Activated T-cell treated with anti-CD3 and anti-CD28 coated beads, Interleukin-2, amount 50 U/mL, for 4 hours (primary cell): Measurements from ENCODE around the gene TMEM134. TPM values are rescaled to one million over a fixed set of nuclear protein-coding genes. Genes with fewer than 3 reads are reported as not detected.
"Not testable (repeated sequence)": the region's sequence is repeated elsewhere in the genome, so short reads cannot be mapped to it uniquely, and the experiment has no call there.

ENCODE experiments used
- ATAC-seq, 2 donors: fragments of 200-7000 bp; cut with Tn5 transposase; one replicate each; pipeline ENCODE4 v1.10.0; 2021
- DNase-seq: peaks from one replicate; pipeline ENCODE4 v3.0.0-alpha.2; 2020
- H3K27me3 Mint-ChIP-seq: one replicate; pipeline ENCODE4 v1.8.0; 2021; ENCODE audit warnings: low read depth, mixed read lengths
- H3K36me3 Mint-ChIP-seq: one replicate; pipeline ENCODE4 v1.8.0; 2022; ENCODE audit warnings: mixed read lengths; ENCODE audit not compliant: insufficient read depth
- H3K4me1 Mint-ChIP-seq: one replicate; pipeline ENCODE4 v1.8.0; 2021; ENCODE audit warnings: low read depth, mixed read lengths
- H3K4me3 Mint-ChIP-seq: one replicate; pipeline ENCODE4 v1.8.0; 2021; ENCODE audit warnings: mild to moderate bottlenecking, moderate library complexity, mixed read lengths
- H3K9me3 Mint-ChIP-seq: one replicate; pipeline ENCODE4 v1.8.0; 2021; ENCODE audit warnings: mixed read lengths
- total RNA-seq, 3 donors: library from RNA; stranded (reverse); gene quantifications; one replicate each; pipeline ENCODE4 v1.2.1, GENCODE V29; 2021

The TMEM134 gene, protein sequence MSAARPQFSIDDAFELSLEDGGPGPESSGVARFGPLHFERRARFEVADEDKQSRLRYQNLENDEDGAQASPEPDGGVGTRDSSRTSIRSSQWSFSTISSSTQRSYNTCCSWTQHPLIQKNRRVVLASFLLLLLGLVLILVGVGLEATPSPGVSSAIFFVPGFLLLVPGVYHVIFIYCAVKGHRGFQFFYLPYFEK
- 10 to 100 TPM; 31.1 to 36.3 (median 32.9) TPM for total RNA-seq

DNA sequence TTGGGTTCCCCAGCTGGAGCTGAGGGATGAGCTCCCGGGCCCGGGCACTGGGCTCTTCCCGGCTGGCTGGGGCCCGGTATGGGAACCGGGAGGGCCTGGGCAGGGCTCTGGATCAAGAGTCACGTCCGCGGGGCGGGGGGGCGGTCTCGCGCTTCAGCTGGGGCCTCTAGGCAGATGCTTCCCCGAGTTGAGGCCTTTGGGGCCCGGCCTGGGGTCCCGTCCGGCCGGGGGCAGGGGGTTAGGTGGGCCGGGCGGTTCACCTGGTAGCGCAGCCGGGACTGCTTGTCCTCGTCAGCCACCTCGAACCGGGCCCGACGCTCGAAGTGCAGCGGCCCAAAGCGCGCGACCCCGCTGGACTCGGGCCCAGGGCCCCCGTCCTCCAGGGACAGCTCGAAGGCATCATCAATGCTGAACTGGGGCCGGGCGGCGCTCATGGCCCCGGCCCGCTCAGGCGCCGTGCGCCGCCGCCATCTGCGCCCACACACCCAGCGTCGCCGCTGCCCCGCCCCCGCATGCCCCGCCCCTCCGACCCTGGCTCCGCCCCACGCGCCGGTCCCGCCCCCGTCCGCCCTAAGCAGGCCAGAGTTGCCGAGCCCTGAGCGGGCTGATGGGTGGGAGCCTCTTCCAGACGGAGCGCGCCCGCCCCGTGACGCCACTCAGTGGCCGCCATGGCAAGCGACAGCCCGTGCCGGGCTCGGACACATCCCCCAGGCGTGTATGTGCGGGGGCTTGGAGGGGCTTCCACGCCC lies at the start of gene TMEM134:
Gene TMEM134, minus strand, starts transcription at position 493 of the 749 bp plus-strand sequence. Its CDS starts 59 bp downstream, at position 434.
- no peaks in the 10 kb centered on the region for H3K27me3 Mint-ChIP-seq
- ATAC-seq (peak; percentile 83 to 85), DNase-seq (peak; percentile 91)
- H3K36me3 Mint-ChIP-seq: no peaks in the 10 kb centered on the region
- peak within 1 kb of the TSS; percentile 90 for H3K4me3 Mint-ChIP-seq
- peaks cover 30% of the 10 kb centered on the region for H3K4me1 Mint-ChIP-seq
- H3K9me3 Mint-ChIP-seq: no peaks in the 10 kb centered on the region

DNA sequence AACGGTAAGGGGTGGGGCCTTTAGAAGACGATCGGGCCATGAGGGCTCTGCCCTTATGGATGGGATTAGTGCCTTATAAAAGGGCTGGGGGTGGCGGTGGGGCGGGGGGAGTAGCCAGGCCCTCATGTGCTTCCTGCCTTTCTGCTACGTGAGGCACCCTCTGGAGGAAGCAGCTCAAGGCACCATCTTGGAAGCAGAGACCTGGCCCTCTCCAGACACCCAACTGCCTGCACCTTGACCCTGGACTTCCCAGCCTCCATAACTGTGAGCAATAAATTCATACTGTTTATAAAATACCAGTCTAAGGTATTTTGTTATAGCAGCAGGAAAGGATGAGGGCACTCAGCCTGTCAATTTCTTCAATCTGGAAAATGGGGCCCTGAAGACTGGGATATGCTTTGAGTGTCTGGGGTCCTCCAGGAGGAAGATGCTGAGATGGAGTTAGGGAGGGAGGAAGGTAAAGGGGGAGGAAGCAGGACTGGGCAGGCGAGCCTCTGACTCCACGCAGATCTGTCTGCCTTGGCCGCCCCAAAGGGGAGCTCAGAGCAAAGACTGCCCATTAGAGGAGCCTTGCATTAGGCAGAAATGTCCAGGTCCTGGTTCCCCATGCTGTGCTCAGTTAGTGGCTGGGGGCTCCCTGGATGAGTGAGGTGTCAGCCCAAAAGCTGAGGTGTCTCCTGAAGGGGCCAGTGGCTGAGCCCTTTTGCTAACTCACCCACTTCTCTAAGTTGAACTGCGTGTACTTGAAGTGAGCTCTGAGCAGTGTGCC lies 48.9 kb upstream of the TMEM134 start:
- H3K27me3 Mint-ChIP-seq: peaks cover 8% of the 10 kb centered on the region
- DNase-seq (no peak), ATAC-seq (no peak)
- H3K4me1 Mint-ChIP-seq: no peaks in the 10 kb centered on the region
- no peaks in the 10 kb centered on the region for H3K9me3 Mint-ChIP-seq
- no peaks in the 10 kb centered on the region for H3K36me3 Mint-ChIP-seq
- no peak overlapping the region for H3K4me3 Mint-ChIP-seq

DNA sequence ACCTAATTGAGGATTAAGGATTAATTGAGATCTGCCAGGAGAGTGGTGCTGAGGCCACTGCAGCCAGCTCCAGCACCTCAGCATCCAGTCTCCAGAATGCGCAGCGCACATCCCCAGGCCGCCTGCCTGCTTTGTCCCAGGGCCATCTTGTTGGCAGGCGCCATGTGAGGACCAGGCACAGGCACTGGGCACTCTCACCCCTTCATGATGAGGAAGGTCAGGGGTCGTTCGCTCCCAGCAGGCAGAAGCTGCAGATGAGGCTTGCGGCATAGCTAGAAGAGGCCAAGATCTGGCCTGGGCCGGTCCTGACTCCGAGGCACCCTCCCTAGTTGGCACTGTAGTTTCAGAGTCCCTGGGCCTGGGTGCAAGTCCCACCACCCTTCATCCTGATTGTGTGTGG lies 47.8 kb upstream of the TMEM134 start:
- Mint-ChIP-seq H3K4me3 (no peak overlapping the region), H3K27me3 (peaks cover 8% of the 10 kb centered on the region), H3K4me1 (no peaks in the 10 kb centered on the region), H3K9me3 (no peaks in the 10 kb centered on the region), H3K36me3 (no peaks in the 10 kb centered on the region)
- no peak for ATAC-seq
- DNase-seq: no peak

DNA sequence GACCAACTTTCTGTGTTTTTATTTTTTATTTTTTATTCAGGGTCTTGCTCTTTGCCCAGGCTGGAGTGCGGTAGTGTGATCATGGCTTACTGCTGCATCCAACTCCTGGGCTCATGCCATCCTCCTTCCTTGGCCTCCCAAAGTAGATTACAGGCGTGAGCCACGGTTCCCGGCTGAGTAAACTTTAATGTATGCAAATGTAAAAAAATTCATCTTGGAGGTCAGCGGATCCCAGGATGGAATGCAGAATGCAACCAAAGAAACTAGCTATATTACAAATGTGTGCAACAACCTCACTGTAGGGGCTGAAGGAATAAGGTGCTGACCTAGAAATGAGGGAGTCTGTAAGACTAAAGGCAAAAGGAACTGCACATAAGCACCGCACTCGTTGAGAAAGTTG lies 45.1 kb upstream of the TMEM134 start:
- Mint-ChIP-seq H3K4me3 (no peak overlapping the region), H3K9me3 (no peaks in the 10 kb centered on the region), H3K36me3 (no peaks in the 10 kb centered on the region), H3K4me1 (peaks cover 4% of the 10 kb centered on the region), H3K27me3 (peaks cover 15% of the 10 kb centered on the region)
- DNase-seq (no peak), ATAC-seq (no peak)

DNA sequence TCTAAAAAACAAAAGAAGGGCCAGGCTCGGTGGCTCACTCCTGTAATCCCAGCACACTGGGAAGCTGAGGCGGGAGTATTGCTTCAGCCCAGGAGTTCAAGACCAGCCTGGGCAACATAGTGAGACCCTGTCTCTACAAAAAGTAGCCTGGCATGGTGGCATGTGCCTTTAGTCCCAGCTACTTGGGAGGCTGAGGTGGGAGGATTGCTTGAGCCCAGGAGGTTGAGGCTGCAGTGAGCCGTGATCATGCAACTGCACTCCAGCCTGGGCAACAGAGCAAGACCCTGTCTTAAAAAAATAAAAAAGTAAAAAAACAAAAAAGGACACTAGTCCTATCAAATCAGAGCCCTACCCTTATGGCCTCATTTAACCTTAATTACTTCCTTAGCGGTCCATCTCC lies 42.5 kb upstream of the TMEM134 start:
- Mint-ChIP-seq H3K27me3 (peaks cover 15% of the 10 kb centered on the region), H3K4me1 (peaks cover 17% of the 10 kb centered on the region)
- not testable (repeated sequence) for H3K4me3 Mint-ChIP-seq, H3K9me3 Mint-ChIP-seq, DNase-seq, H3K36me3 Mint-ChIP-seq, ATAC-seq

DNA sequence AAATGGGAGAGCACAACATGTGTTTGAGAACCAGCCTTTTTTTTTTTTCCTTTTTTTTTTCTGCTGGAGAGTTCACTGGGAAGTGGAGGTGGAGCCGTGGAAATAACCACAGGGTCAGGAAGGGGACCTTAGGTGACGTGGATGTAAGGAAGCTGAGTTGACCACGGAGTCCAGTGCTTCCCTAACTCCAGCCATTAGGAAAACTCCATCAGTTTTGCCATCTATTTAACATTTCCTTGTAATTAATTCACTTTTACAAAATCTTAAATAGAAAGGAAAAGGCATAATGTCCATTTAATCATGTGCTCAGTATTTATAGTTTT lies 40.9 kb upstream of the TMEM134 start:
- Mint-ChIP-seq H3K27me3 (peaks cover 11% of the 10 kb centered on the region), H3K4me1 (peaks cover 29% of the 10 kb centered on the region), H3K4me3 (no peak overlapping the region), H3K36me3 (no peaks in the 10 kb centered on the region), H3K9me3 (no peaks in the 10 kb centered on the region)
- DNase-seq (no peak), ATAC-seq (no peak)

DNA sequence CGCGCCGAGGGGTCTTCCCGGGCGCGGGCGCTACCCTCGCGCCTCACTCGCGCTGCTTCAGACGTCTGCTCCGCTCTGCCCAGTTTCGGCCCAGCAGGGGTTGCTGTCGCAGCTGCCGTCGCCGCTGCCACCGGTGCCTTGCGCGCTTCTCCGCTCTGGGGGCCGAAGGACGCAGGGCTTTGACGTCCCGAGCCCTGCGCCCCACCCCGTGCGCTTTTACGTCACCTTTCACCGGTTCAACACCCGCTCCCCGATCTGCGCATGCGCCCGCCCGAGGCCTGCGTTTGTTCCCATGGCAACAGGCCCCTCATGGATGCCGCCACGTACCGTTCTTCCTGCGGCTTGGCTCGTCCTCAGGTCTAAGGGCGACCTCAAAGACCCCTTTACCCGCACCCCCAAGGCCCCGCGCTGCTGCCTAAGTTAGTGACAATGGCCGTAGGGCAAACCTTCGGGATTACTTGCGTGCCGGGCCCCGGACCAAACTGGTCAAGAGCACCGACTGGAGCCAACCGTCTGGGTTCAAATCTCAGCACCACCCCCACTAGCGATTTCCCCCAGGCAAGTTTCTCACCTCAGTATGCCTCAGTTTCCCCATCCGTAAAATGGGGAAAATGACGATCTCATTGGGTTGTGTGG lies 39.6 kb upstream of the TMEM134 start:
- Mint-ChIP-seq H3K4me1 (peaks cover 30% of the 10 kb centered on the region), H3K4me3 (peak overlapping the region; percentile 87), H3K9me3 (no peaks in the 10 kb centered on the region), H3K36me3 (no peaks in the 10 kb centered on the region), H3K27me3 (peaks cover 9% of the 10 kb centered on the region)
- ATAC-seq: peak; percentile 42 to 44
- peak; percentile 99 for DNase-seq

DNA sequence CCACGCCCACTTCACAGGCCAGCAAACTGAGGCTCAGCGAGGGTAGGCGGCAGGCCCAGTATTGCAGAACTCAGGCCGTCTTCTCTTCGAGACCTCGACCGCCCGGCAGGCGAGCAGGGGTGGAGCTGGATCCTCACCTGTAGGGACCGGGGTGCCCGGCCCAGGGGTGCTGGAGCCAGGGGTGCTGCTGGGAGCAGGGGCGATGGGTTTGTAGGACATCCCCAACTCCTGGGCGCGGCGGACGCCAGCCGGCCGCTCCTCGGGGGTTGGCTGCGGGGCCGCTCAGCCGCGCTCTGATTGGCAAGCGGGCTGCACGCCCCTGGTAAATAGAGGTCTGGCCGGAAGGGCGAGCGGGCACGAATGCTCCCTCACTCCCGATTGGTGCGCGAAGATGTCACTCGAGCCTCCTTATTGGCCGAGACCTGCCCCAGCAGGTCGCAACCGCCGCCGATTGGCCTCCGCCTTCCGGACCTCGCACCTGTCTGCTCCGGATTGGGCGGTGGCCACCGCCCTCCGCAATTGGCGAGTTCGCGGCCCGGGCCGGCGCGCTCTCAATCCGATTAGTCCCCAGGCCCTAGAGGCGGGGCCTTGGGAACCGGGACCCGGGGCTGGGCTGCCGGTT lies 38.9 kb upstream of the TMEM134 start, which contains the start of gene CDK2AP2:
Gene CDK2AP2, minus strand, starts transcription at position 299 of the 622 bp plus-strand sequence. Its CDS starts 80 bp downstream, at position 219.
- Mint-ChIP-seq H3K4me1 (peaks cover 34% of the 10 kb centered on the region), H3K9me3 (no peaks in the 10 kb centered on the region), H3K27me3 (peaks cover 7% of the 10 kb centered on the region), H3K4me3 (peak within 1 kb of the TSS; percentile 87), H3K36me3 (no peaks in the 10 kb centered on the region)
- peak; percentile 79 to 80 for ATAC-seq
- peak; percentile 95 for DNase-seq

DNA sequence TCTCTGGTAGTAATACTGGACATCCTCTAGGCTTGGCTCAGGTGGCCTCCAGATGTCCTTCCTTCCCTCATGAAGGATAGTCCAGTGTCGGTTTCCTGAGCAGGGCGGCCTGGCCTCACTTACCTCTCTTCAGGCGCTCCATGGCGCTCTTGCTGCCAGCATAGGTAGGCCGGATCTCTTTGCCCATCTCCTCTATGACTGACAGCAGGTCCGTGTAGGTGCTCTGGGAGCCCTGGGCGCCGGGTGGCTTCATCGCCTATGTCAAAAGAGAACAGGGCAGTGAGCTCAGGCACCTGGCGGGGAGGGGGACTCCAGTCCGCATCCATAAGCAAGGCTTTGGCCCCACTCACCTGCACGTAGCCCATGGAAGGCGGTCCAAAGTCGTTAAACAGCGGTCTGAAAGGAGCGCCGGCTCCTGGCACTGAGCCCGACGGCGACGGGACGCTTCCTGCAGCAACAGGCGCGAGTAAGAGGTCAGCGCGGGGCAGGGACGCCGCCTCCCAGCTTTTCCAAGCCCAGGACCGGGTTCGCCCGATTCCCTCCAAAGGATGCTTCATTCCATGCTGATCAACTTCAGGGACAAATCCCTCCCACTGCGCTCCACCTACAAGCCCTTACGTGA lies 38.3 kb upstream of the TMEM134 start:
- Mint-ChIP-seq H3K4me3 (peak overlapping the region; percentile 87), H3K4me1 (peaks cover 37% of the 10 kb centered on the region), H3K27me3 (peaks cover 7% of the 10 kb centered on the region), H3K9me3 (no peaks in the 10 kb centered on the region), H3K36me3 (no peaks in the 10 kb centered on the region)
- DNase-seq: no peak
- ATAC-seq: no peak

DNA sequence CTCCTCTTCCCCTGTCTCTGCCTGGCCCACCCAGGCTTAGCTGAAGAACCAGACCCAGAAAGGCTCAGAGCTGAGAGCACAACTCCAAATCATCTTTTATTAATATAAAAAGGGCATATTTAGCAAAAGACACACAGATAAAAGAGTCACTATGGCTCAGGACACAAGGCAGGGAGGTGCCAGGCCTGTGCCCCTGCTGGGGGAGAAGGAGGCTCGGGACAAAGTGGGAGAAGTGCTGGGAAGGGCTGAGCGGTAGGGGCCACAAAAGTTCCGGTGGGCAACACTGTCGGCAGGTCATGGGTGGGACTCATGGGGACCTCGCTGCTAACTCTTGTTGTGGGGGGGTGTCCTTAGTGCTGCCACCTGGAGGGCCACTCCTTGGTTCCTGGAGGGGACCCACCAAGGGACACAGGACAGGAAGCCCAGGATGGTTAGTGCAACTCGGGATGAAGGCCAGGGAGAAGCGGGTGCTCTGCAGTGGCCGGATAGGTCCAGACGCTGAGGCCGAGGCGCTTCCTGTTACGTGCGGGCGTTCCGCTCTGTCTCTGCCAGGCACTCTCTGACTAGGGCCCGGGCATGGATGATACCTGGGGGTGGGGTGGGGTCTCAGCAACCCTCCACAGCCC lies 37.5 kb upstream of the TMEM134 start:
- H3K36me3 Mint-ChIP-seq: no peaks in the 10 kb centered on the region
- ATAC-seq (no peak), DNase-seq (no peak)
- peak overlapping the region; percentile 87 for H3K4me3 Mint-ChIP-seq
- no peaks in the 10 kb centered on the region for H3K9me3 Mint-ChIP-seq
- peaks cover 7% of the 10 kb centered on the region for H3K27me3 Mint-ChIP-seq
- peaks cover 37% of the 10 kb centered on the region for H3K4me1 Mint-ChIP-seq

DNA sequence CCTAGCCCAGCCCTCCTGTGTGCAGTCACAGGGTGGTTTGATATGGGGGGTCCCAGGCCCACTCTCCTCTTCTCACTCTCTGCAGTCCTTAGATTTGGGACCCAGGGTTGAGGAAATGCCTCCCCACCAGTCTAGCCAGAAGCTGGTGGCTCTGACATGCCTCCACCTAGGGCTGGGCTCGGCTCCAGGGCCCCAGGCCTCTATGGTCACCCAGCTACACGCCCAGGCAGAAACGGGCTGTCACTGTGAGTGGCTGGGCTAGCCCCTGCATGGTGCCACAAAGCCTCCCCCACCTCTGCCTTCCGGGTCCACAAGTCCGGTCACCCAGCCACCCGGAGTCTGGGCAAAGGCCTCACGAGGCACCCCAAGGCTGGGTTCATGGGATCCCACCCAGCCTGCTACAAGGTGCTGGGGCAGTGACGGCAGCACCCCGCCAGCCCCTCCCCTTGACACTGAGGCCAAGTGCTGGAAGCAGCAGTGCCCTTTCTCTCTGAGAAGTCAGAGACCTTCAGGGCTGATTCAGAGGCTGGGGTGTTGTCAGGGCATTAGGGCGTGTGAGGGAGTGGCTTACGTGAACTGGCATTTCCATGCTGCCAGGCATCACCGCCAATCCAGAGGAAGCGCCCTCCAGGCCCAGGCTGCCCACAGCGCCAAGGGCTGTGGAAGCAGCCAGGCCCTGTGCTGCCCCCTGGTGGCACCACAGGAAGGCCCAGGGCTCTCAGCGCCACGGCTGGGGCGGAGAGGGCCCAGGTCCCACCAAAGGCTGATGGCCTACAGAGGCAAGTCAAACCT lies 36.8 kb upstream of the TMEM134 start:
- peak; percentile 59 for ATAC-seq
- Mint-ChIP-seq H3K4me1 (peaks cover 44% of the 10 kb centered on the region), H3K9me3 (no peaks in the 10 kb centered on the region), H3K36me3 (peaks cover 6% of the 10 kb centered on the region), H3K4me3 (peak overlapping the region; percentile 87), H3K27me3 (peaks cover 3% of the 10 kb centered on the region)
- peak; percentile 87 for DNase-seq

DNA sequence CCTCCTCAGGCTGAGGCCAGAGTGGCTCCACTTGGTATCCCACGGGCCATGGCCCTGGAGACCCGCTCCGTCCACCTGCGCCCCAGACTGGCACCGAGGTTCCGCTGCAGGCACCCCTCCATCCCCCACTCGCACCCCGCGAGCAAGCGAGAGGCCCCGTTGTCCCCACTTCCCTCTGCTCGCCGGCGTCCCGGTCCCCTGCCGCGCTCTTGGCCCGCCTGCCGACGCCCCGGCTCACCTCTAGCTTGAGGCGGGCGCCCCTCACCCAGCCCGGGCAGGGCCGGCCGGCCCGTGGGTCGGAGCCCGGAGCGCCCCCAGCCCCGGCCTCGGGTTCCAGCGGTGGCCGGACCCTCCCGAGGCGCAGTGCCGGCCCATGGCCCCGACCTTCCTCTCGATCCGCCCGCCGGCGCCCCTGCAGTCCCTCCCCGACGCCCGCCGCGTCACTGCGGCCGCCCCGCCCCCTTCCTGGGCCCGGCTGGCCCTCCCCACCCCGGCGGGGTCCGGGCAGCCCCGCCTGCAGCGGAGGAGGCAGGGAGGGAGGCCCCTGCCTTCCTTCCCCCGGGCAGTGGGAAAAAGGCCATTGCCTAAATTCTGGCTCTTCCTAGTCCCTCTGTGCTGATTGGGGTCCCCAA lies 36.0 kb upstream of the TMEM134 start, which contains the start of gene PITPNM1:
Gene PITPNM1, minus strand, starts transcription at position 414 of the 632 bp plus-strand sequence. CDS start 1,183 bp downstream, outside the sequence.
- no peaks in the 10 kb centered on the region for H3K27me3 Mint-ChIP-seq
- peak; percentile 68 for DNase-seq
- H3K4me1 Mint-ChIP-seq: peaks cover 48% of the 10 kb centered on the region
- H3K36me3 Mint-ChIP-seq: peaks cover 9% of the 10 kb centered on the region
- H3K9me3 Mint-ChIP-seq: no peaks in the 10 kb centered on the region
- ATAC-seq: peak; percentile 9 to 13
- peak within 1 kb of the TSS; percentile 89 for H3K4me3 Mint-ChIP-seq
